HL-60 (cell line): ENCODE data around the gene ZNF655.

Source experiments
- CTCF ChIP-seq: IDR thresholded peaks from one replicate; pipeline ENCODE4 v1.5.1; 2011; ENCODE audit warnings: low read length, control low read depth, inconsistent platforms; ENCODE audit not compliant: insufficient read depth
- REST ChIP-seq: IDR thresholded peaks from 2 replicates; pipeline ENCODE4 v1.6.1; 2012; ENCODE audit warnings: low read depth; ENCODE audit not compliant: insufficient replicate concordance

DNA sequence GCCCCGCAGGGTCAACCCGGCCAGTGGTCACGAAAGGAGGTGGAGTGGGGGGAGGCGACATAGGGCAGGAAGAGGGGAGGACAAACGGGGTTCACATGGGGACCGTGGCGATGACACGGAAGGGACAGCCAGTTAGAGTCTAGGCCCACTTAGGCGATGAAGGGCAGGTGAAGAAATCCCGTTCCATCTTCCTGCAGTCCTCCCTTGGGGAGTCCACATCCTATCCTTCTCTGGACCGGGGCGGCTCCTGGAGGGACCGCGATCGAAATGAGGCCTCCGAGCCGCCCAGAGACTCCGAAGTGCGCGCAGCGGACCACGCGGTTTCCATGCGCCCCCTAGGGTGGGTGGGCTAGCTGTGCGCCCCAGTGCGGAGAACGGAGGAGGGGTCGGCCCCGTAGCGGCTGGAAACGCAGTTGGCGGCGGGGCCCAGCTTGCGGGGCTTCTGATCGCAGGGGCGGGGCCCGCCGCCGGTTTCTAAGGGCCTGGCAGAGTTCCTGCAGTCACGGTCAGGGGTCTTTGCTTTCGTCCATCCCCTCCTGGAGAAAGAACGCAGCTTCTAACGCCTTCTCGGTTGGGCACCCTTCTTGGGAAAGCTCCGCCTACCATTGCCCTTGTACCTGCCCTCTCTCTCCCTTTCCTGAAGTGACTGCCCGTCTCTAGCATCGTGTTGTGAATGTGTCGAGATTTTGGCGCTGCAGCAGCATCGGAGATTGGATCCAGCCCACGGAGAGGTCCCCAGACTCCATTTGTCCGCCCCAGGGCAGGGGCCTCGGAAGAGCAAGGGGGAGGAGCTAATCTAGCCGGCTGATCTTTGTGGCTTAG lies 21.7 kb downstream of the ZNF655 start:
- TF ChIP-seq REST (no peak), CTCF (no peak)
